ENCODE results near the gene RAB6B.

RAB6B gene

GRCh38 chr3:133895208-133896001, at the start of gene RAB6B:
Gene RAB6B (minus strand): TSS chr3:133895882. CDS start chr3:133895466, 416 bp downstream.
- no peaks in the 10 kb centered on the region for H3K36me3 Mint-ChIP-seq
- H3K9me3 Mint-ChIP-seq = no peaks in the 10 kb centered on the region
- ATAC-seq = peak; percentile 46
- H3K4me3 Mint-ChIP-seq = peak within 1 kb of the TSS; percentile 72
- peaks cover 73% of the 10 kb centered on the region for H3K27me3 Mint-ChIP-seq
- H3K4me1 Mint-ChIP-seq = no peaks in the 10 kb centered on the region
- no peak within 1 kb of the TSS for H3K27ac Mint-ChIP-seq

- no peak overlapping the region for H3K27ac Mint-ChIP-seq
- no peak overlapping the region for H3K4me3 Mint-ChIP-seq
- H3K27me3 Mint-ChIP-seq = peaks cover 36% of the 10 kb centered on the region
- no peaks in the 10 kb centered on the region for H3K9me3 Mint-ChIP-seq
- ATAC-seq = no peak
- no peaks in the 10 kb centered on the region for H3K36me3 Mint-ChIP-seq
- peaks cover 7% of the 10 kb centered on the region for H3K4me1 Mint-ChIP-seq
Observed at GRCh38 chr3:133944641-133945380, 49.1 kb upstream of the RAB6B start.

DNA sequence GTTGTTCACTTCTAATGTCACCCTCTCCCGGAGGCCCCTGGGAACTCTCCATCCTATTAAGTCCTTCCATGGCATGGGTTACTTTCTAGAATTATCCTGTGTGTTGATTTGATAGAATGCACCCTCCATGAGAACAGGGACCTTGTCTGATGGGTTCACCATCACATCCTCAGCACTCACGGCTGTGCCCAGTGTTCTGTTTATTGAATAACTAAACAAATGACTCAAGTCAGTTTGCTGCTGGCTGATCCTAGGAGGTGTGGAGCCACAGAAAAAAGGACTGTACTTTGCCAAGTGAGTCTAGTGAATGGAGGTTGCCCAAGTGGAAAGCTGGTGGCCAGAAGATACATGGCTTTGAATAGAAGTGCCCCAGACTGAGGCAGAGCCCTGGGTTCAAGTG, 48.5 kb upstream of the RAB6B start:
- Mint-ChIP-seq H3K4me1 (peaks cover 7% of the 10 kb centered on the region), H3K9me3 (no peaks in the 10 kb centered on the region), H3K4me3 (no peak overlapping the region), H3K27me3 (peaks cover 36% of the 10 kb centered on the region), H3K27ac (no peak overlapping the region), H3K36me3 (no peaks in the 10 kb centered on the region)
- no peak for ATAC-seq

DNA sequence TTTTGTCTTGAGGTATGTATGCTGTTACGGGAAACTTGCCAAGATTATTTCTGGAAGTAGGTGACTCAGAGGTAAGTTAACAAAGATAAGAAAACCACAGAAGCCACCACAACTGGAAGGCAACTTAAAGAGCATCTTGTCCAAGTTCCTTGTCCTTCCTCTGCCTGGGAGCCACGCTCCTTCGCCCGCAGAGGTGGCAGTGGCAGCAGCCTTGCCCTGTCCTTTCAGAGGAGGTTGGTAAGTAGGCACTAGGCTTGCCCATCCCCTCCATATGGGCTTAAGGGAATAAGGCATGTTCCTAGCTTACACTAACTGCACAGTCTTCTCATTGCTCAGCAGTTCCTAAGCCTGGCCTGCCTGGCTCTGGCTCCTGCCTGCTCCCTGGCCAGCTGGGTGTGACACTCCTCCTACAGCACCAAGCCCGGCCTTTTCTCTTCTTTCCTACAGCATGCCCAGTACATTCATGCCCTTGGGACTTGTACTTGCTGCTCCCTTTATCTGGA, 48.0 kb upstream of the RAB6B start:
- no peak for ATAC-seq
- no peaks in the 10 kb centered on the region for H3K9me3 Mint-ChIP-seq
- H3K27me3 Mint-ChIP-seq = peaks cover 36% of the 10 kb centered on the region
- no peak overlapping the region for H3K4me3 Mint-ChIP-seq
- no peaks in the 10 kb centered on the region for H3K36me3 Mint-ChIP-seq
- H3K27ac Mint-ChIP-seq = no peak overlapping the region
- H3K4me1 Mint-ChIP-seq = peaks cover 7% of the 10 kb centered on the region

- H3K27me3 Mint-ChIP-seq = peaks cover 36% of the 10 kb centered on the region
- no peaks in the 10 kb centered on the region for H3K9me3 Mint-ChIP-seq
- no peak overlapping the region for H3K4me3 Mint-ChIP-seq
- H3K36me3 Mint-ChIP-seq = no peaks in the 10 kb centered on the region
- ATAC-seq = no peak
- H3K27ac Mint-ChIP-seq = no peak overlapping the region
- H3K4me1 Mint-ChIP-seq = peaks cover 7% of the 10 kb centered on the region
Observed at GRCh38 chr3:133943031-133943535, 47.4 kb upstream of the RAB6B start.

- no peak for ATAC-seq
- Mint-ChIP-seq H3K4me1 (peaks cover 7% of the 10 kb centered on the region), H3K4me3 (no peak overlapping the region), H3K36me3 (no peaks in the 10 kb centered on the region), H3K9me3 (no peaks in the 10 kb centered on the region), H3K27me3 (peaks cover 32% of the 10 kb centered on the region), H3K27ac (no peak overlapping the region)
Observed at GRCh38 chr3:133941415-133941821, 45.7 kb upstream of the RAB6B start.

GRCh38 chr3:133940536-133940935, 44.9 kb upstream of the RAB6B start:
- Mint-ChIP-seq H3K4me3 (no peak overlapping the region), H3K27me3 (peaks cover 33% of the 10 kb centered on the region), H3K4me1 (peaks cover 7% of the 10 kb centered on the region), H3K36me3 (no peaks in the 10 kb centered on the region), H3K27ac (no peak overlapping the region), H3K9me3 (no peaks in the 10 kb centered on the region)
- no peak for ATAC-seq

DNA sequence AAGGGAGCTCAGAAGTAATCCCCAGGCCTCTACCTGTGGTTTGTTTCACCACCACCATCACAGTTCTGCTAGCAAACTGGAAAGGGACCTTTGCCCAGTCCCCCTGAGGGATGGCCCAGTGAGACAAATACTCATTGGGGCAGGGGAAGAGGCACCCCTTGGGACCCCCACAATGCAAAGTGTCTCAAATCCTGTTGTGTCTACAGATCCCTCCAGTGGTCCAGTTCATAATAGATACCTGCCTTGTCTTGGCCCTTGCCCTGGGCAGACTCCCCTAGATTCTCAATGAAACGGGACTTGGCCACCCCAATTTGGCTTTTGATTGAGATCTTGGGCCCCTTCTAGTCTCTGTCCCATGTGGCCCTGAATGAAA, 43.8 kb upstream of the RAB6B start:
- no peaks in the 10 kb centered on the region for H3K9me3 Mint-ChIP-seq
- H3K36me3 Mint-ChIP-seq = no peaks in the 10 kb centered on the region
- peaks cover 31% of the 10 kb centered on the region for H3K27me3 Mint-ChIP-seq
- H3K4me3 Mint-ChIP-seq = no peak overlapping the region
- peaks cover 8% of the 10 kb centered on the region for H3K4me1 Mint-ChIP-seq
- ATAC-seq = no peak
- H3K27ac Mint-ChIP-seq = no peak overlapping the region

GRCh38 chr3:133938770-133939462, 43.2 kb upstream of the RAB6B start:
- Mint-ChIP-seq H3K27me3 (peaks cover 25% of the 10 kb centered on the region), H3K9me3 (no peaks in the 10 kb centered on the region), H3K4me3 (no peak overlapping the region), H3K36me3 (no peaks in the 10 kb centered on the region), H3K27ac (no peak overlapping the region), H3K4me1 (peaks cover 12% of the 10 kb centered on the region)
- peak; percentile 9 for ATAC-seq

- H3K9me3 Mint-ChIP-seq = no peaks in the 10 kb centered on the region
- no peak overlapping the region for H3K27ac Mint-ChIP-seq
- H3K36me3 Mint-ChIP-seq = no peaks in the 10 kb centered on the region
- peaks cover 12% of the 10 kb centered on the region for H3K4me1 Mint-ChIP-seq
- ATAC-seq = no peak
- no peak overlapping the region for H3K4me3 Mint-ChIP-seq
- peaks cover 21% of the 10 kb centered on the region for H3K27me3 Mint-ChIP-seq
Observed at GRCh38 chr3:133937756-133938601, 42.3 kb upstream of the RAB6B start.

- H3K9me3 Mint-ChIP-seq = no peaks in the 10 kb centered on the region
- peaks cover 13% of the 10 kb centered on the region for H3K27me3 Mint-ChIP-seq
- H3K4me3 Mint-ChIP-seq = no peak overlapping the region
- no peaks in the 10 kb centered on the region for H3K36me3 Mint-ChIP-seq
- H3K27ac Mint-ChIP-seq = no peak overlapping the region
- H3K4me1 Mint-ChIP-seq = peaks cover 6% of the 10 kb centered on the region
- ATAC-seq = no peak
Observed at GRCh38 chr3:133937061-133937686, 41.5 kb upstream of the RAB6B start.

DNA sequence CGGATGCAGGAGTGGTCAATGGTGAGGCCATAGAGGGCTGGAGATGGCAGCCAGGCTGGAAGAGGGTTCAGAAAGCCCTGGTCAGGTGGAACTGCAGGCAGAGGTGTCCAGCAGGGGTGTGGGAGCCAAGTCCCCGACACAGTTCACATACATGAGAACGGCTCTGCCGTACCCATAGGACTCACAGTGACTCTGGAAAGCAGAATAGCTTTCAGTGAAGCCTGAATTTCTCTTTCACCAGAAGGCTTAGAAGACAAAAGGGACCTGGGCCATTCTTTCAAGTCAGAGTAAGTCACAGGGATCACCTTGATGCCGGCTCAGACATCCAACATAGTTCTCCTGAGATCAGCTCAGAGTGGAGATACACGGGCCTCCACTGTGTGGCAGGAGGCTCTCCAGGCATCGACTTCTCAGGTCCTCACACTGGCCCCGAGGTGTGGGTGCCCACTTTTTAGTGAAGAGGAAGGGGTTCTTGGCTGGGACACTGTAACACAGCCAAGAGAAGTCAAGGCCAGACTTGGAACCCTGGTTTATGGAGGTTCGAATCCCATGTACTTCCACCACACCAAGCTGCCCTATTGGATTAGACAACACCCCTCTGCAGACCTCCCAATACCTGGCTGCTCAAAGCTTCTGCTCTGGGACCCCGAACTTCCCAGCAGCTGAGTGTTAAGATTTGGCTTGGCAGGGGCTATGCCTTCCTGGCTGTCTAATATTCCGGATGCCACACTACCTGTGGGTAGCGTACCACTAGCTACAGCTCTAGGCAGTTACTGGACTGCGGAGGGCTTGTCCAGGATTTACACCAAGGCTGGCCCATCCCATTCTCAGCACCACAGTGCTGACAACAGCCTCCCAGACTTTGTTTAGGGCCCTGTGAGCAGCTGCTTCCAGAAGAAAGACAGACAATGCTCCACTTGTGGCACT, 40.4 kb upstream of the RAB6B start:
- Mint-ChIP-seq H3K4me1 (peaks cover 5% of the 10 kb centered on the region), H3K9me3 (no peaks in the 10 kb centered on the region), H3K4me3 (no peak overlapping the region), H3K27ac (no peak overlapping the region), H3K27me3 (peaks cover 11% of the 10 kb centered on the region), H3K36me3 (no peaks in the 10 kb centered on the region)
- ATAC-seq = no peak

- Mint-ChIP-seq H3K36me3 (no peaks in the 10 kb centered on the region), H3K9me3 (no peaks in the 10 kb centered on the region), H3K4me3 (no peak overlapping the region), H3K27ac (no peak overlapping the region), H3K4me1 (peaks cover 5% of the 10 kb centered on the region), H3K27me3 (peaks cover 11% of the 10 kb centered on the region)
- ATAC-seq = no peak
Observed at GRCh38 chr3:133934996-133935842, 39.5 kb upstream of the RAB6B start.

All from stimulated activated memory B cell treated with anti-CD40 and anti-IgM and Interleukin-4, amounts not matched to agents 10 μg/mL and 1 μg/mL and 100 μg/mL, for 72 hours (primary cell).